ENCODE results near the gene ZBTB40.

DNA sequence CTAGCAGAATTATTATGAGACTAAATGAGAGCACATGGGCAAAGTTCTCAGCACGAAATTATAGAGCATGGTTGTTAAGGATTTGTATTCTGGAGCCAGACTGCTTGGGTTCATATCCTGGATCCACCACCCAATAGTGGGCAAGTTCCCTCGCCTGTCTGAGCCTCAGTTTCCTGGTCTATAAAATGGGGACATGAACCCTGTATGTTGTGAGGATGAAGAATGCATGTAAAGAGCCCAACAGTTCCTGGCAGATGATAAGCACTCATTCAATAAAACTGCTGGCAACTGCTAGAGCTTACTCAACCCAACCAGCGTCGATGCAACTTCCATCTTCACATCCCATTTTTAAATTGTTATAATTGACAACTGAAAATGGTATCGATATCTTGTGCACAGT lies 47.2 kb upstream of the ZBTB40 start:
- TF ChIP-seq, protein P1, sequence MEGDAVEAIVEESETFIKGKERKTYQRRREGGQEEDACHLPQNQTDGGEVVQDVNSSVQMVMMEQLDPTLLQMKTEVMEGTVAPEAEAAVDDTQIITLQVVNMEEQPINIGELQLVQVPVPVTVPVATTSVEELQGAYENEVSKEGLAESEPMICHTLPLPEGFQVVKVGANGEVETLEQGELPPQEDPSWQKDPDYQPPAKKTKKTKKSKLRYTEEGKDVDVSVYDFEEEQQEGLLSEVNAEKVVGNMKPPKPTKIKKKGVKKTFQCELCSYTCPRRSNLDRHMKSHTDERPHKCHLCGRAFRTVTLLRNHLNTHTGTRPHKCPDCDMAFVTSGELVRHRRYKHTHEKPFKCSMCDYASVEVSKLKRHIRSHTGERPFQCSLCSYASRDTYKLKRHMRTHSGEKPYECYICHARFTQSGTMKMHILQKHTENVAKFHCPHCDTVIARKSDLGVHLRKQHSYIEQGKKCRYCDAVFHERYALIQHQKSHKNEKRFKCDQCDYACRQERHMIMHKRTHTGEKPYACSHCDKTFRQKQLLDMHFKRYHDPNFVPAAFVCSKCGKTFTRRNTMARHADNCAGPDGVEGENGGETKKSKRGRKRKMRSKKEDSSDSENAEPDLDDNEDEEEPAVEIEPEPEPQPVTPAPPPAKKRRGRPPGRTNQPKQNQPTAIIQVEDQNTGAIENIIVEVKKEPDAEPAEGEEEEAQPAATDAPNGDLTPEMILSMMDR (IDR thresholded peaks at IDR 0.05): no peak
- TF ChIP-seq POLR2A (IDR thresholded peaks at IDR 0.05): no peak
